Ramos (cell line): Measurements from ENCODE around the gene SYNPO.

ENCODE experiments used
- in situ Hi-C: fragments of 300-500 bp; cut with MboI; formaldehyde crosslinking; loops from one replicate; pipeline ENCODE4 v1.14.3; 2022; ENCODE audit warnings: low sequenced_read_pairs; ENCODE audit not compliant: unreplicated experiment

SYNPO gene

GRCh38 chr5:150638488-150639376 lies 1.7 kb upstream of the SYNPO start:
- in situ Hi-C loops = no loop called here

- in situ Hi-C loops = no loop called here
Measured at GRCh38 chr5:150639377-150639692, 1.1 kb upstream of the SYNPO start.

- in situ Hi-C loops = no loop called here
Measured at GRCh38 chr5:150639751-150640150, 709 bp upstream of the SYNPO start.

GRCh38 chr5:150641006-150641570 lies 628 bp downstream of the SYNPO start:
- in situ Hi-C loops = no loop called here

- in situ Hi-C loops = no loop called here
Measured at GRCh38 chr5:150641824-150642566, 1.5 kb downstream of the SYNPO start.

GRCh38 chr5:150642567-150642927 lies 2.1 kb downstream of the SYNPO start:
- in situ Hi-C loops = no loop called here

GRCh38 chr5:150642991-150643710 lies 2.7 kb downstream of the SYNPO start:
- in situ Hi-C loops = no loop called here

- in situ Hi-C loops = no loop called here
Measured at GRCh38 chr5:150644058-150644457, 3.6 kb downstream of the SYNPO start.

GRCh38 chr5:150644514-150644913 lies 4.1 kb downstream of the SYNPO start:
- in situ Hi-C loops = no loop called here

- in situ Hi-C loops = no loop called here
Measured at GRCh38 chr5:150645070-150645700, 4.7 kb downstream of the SYNPO start.

GRCh38 chr5:150647275-150648251 lies 7.1 kb downstream of the SYNPO start:
- in situ Hi-C loops = no loop called here

GRCh38 chr5:150648294-150649107 lies 8.0 kb downstream of the SYNPO start:
- in situ Hi-C loops = no loop called here

- in situ Hi-C loops = loop anchor here (5.0 to 10.0 kb wide), 2 partner anchors 87 to 185 kb away; no protein-coding TSS in a partner anchor
Measured at GRCh38 chr5:150649108-150650020, 8.9 kb downstream of the SYNPO start.

- in situ Hi-C loops = loop anchor here (5.0 to 10.0 kb wide), 2 partner anchors 88 to 186 kb away; no protein-coding TSS in a partner anchor
Measured at GRCh38 chr5:150650021-150651006, 9.9 kb downstream of the SYNPO start.

GRCh38 chr5:150651382-150651781 lies 10.9 kb downstream of the SYNPO start:
- in situ Hi-C loops = loop anchor here (5.0 to 10.0 kb wide), 2 partner anchors 89 to 187 kb away; no protein-coding TSS in a partner anchor
